Naive thymus-derived CD4-positive, alpha-beta T cell (primary cell): ENCODE results near the gene ZNF559. TPM values are rescaled to one million over a fixed set of nuclear protein-coding genes. Genes with fewer than 3 reads are reported as not detected.
"Not testable (repeated sequence)": the region's sequence is repeated elsewhere in the genome, so short reads cannot be mapped to it uniquely, and the experiment has no call there.

Experiments
- ATAC-seq: fragments of 150-1000 bp; cut with Tn5 transposase; 2 replicates; pipeline ENCODE4 v1.10.0; 2021; ENCODE audit warnings: mild to moderate bottlenecking, moderate library complexity
- CTCF ChIA-PET: fragments of 350-600 bp; sonication (Branson Sonifier 250); formaldehyde crosslinking; loops from one replicate; lab custom pipeline; 2021; ENCODE audit warnings: antibody characterized with exemption; lab: Charles Lee
- POLR2A ChIA-PET: fragments of 350-600 bp; sonication (Branson Sonifier 250); formaldehyde crosslinking; loops from one replicate; lab custom pipeline; 2021; ENCODE audit warnings: antibody characterized with exemption, inconsistent platforms; lab: Charles Lee
- DNase-seq, 9 donors: peaks; one replicate each; pipeline versions ENCODE4 v3.0.0 to v3.0.0-alpha.2; 2020 to 2022; ENCODE audit warnings: mixed read lengths in 1 of 9
- H3K27ac ChIP-seq: one replicate; pipeline ENCODE4 v1.7.0; 2013; ENCODE audit warnings: mild to moderate bottlenecking, low read depth, low read length, moderate library complexity
- H3K27me3 ChIP-seq, 2 donors: one replicate each; pipeline ENCODE4 v1.7.0; 2013; ENCODE audit warnings: low read length in 2 of 2, mild to moderate bottlenecking in 2 of 2, moderate library complexity in 2 of 2; ENCODE audit not compliant: control insufficient read depth in 2 of 2, insufficient read depth in 2 of 2
- H3K36me3 ChIP-seq, 3 experiments: 1 replicate in 2 of 3; 2 replicates in 1 of 3; pipeline ENCODE4 v1.7.0; 2013; ENCODE audit warnings: low read length in 3 of 3, mild to moderate bottlenecking in 3 of 3, moderate library complexity in 1 of 3; ENCODE audit not compliant: insufficient read depth in 3 of 3, control insufficient read depth in 2 of 3
- H3K4me1 ChIP-seq, 2 donors: one replicate each; pipeline ENCODE4 v1.7.0; 2013; ENCODE audit warnings: low read length in 2 of 2, mild to moderate bottlenecking in 2 of 2, moderate library complexity in 1 of 2; ENCODE audit not compliant: control insufficient read depth in 2 of 2, insufficient read depth in 2 of 2
- H3K4me3 ChIP-seq: 2 replicates; pipeline ENCODE4 v1.7.0; 2013; ENCODE audit warnings: mild to moderate bottlenecking, low read length
- H3K9me3 ChIP-seq, 3 experiments: 1 replicate in 2 of 3; 2 replicates in 1 of 3; pipeline ENCODE4 v1.7.0; 2013; ENCODE audit warnings: low read length in 3 of 3; ENCODE audit not compliant: control insufficient read depth in 2 of 3
- H3K27ac Mint-ChIP-seq, 9 donors: one replicate each; pipeline ENCODE4 v1.8.0; 2020 to 2022; ENCODE audit warnings: mixed read lengths in 9 of 9, mild to moderate bottlenecking in 8 of 9, moderate library complexity in 5 of 9, inconsistent platforms in 2 of 9
- H3K27me3 Mint-ChIP-seq, 5 donors: one replicate each; pipeline ENCODE4 v1.8.0; 2021 to 2022; ENCODE audit warnings: mixed read lengths in 5 of 5, mild to moderate bottlenecking in 1 of 5
- H3K36me3 Mint-ChIP-seq, 5 donors: one replicate each; pipeline ENCODE4 v1.8.0; 2020 to 2022; ENCODE audit warnings: mixed read lengths in 5 of 5, mild to moderate bottlenecking in 3 of 5, inconsistent platforms in 1 of 5
- H3K4me1 Mint-ChIP-seq, 7 donors: one replicate each; pipeline ENCODE4 v1.8.0; 2020 to 2022; ENCODE audit warnings: mixed read lengths in 7 of 7, mild to moderate bottlenecking in 3 of 7, inconsistent platforms in 1 of 7
- H3K4me3 Mint-ChIP-seq, 10 donors: one replicate each; pipeline ENCODE4 v1.8.0; 2020 to 2022; ENCODE audit warnings: mild to moderate bottlenecking in 10 of 10, mixed read lengths in 10 of 10, moderate library complexity in 6 of 10, inconsistent platforms in 2 of 10
- H3K9me3 Mint-ChIP-seq, 11 donors: one replicate each; pipeline ENCODE4 v1.8.0; 2020 to 2022; ENCODE audit warnings: mixed read lengths in 11 of 11, mild to moderate bottlenecking in 4 of 11, inconsistent platforms in 1 of 11, moderate library complexity in 1 of 11
- intact Hi-C, 2 donors: fragments of 100-400 bp; cut with micrococcal nuclease; formaldehyde crosslinking; loops; one replicate each; pipeline ENCODE4 v1.15.1; 2023
- polyA plus RNA-seq, 2 donors: library from polyadenylated mRNA; unstranded; fragments of 300-500 nt; fragmentation: Illumina TruSeq; gene quantifications; one replicate each; pipeline ENCODE4 v1.2.3, GENCODE V29; 2021
- total RNA-seq, 6 experiments: library from RNA in 5 of 6; stranded (reverse) in 5 of 6; gene quantifications; 1 replicate in 5 of 6; 2 replicates in 1 of 6; pipeline ENCODE4 v1.2.3 and lab custom pipeline; 2021 to 2026

ZNF559 gene
- 10 to 100 TPM in 4 of 5 experiments, 1 to 10 TPM in 1; 9.1 to 58.2 (median 16.5) TPM for total RNA-seq
- 10 to 100 TPM; 52.2 to 56.2 TPM for polyA plus RNA-seq
- 18.2 reads per million, percentile 48 among the genes with 10 or more reads in this experiment for total RNA-seq (lab: John Stamatoyannopoulos, UW)

GRCh38 chr19:9323919-9324583, at the start of gene ZNF559:
Gene ZNF559, plus strand, starts transcription at chr19:9324179. Its CDS starts 14,371 bp downstream, at chr19:9338550.
- peaks cover 0 to 10% of the 10 kb centered on the region in 2 donors for H3K4me1 ChIP-seq
- CTCF ChIA-PET = interaction anchor here (1.1 to 1.2 kb wide), 2 partner anchors 14 to 119 kb away, joined by 3 read pairs; no protein-coding TSS in a partner anchor
- peaks cover 0 to 20% (median 0%) of the 10 kb centered on the region in 3 experiments for H3K36me3 ChIP-seq
- Mint-ChIP-seq H3K9me3 (peaks cover 0 to 83% (median 50%) of the 10 kb centered on the region in 11 donors), H3K36me3 (peaks cover 7 to 55% (median 47%) of the 10 kb centered on the region in 5 donors), H3K27ac (peak within 1 kb of the TSS; percentile 91 to 97 (median 93)), H3K4me1 (peaks cover 6 to 46% (median 29%) of the 10 kb centered on the region in 7 donors), H3K4me3 (peak within 1 kb of the TSS; percentile 92 to 99 (median 95)), H3K27me3 (peaks cover 0 to 2% (median 0%) of the 10 kb centered on the region in 5 donors)
- POLR2A ChIA-PET = interaction anchor here (0.7 to 2.3 kb wide), 8 partner anchors 10 to 442 kb away, joined by 3 to 35 read pairs (median 3); partner anchors contain the start of genes ZNF266 and ZNF699
- H3K27me3 ChIP-seq = no peaks in the 10 kb centered on the region
- H3K4me3 ChIP-seq = peak within 1 kb of the TSS; percentile 74
- peak within 1 kb of the TSS; percentile 85 for H3K27ac ChIP-seq
- H3K9me3 ChIP-seq = peaks cover 0 to 30% (median 4%) of the 10 kb centered on the region in 3 experiments
- ATAC-seq (peak; percentile 97), DNase-seq (peak; percentile 93 to 99 (median 97))
- intact Hi-C loops = loop anchor here (1.0 to 5.0 kb wide), 10 partner anchors 15 to 492 kb away; partner anchors contain the start of genes ZNF266 (in 2 of the 2), ZNF317 (in 2 of the 2), ZNF699 (in 2 of the 2) and MBD3L1 (in 1 of the 2)

GRCh38 chr19:9283485-9283884, 40.5 kb upstream of the ZNF559 start:
- POLR2A ChIA-PET = interaction anchor here (0.6 kb wide), 1 partner anchor 12 kb away, joined by 4 read pairs; no protein-coding TSS in a partner anchor
- H3K9me3 ChIP-seq = peaks cover 0 to 48% (median 0%) of the 10 kb centered on the region in 3 experiments
- intact Hi-C loops = not testable (repeated sequence)

GRCh38 chr19:9289231-9289884, 34.6 kb upstream of the ZNF559 start:
- H3K27ac ChIP-seq = no peak overlapping the region
- H3K36me3 ChIP-seq = peaks cover 0 to 28% (median 0%) of the 10 kb centered on the region in 3 experiments
- ChIA-PET POLR2A (no interaction called here), CTCF (interaction anchor here (0.5 kb wide), 1 partner anchor 107 kb away, joined by 3 read pairs; no protein-coding TSS in a partner anchor)
- Mint-ChIP-seq H3K9me3 (peaks cover 16 to 88% (median 55%) of the 10 kb centered on the region in 11 donors), H3K27ac (no peak overlapping the region), H3K36me3 (peaks cover 17 to 54% (median 48%) of the 10 kb centered on the region in 5 donors), H3K4me3 (no peak overlapping the region), H3K4me1 (peaks cover 0 to 4% (median 0%) of the 10 kb centered on the region in 7 donors), H3K27me3 (peaks cover 0 to 1% (median 0%) of the 10 kb centered on the region in 5 donors)
- H3K4me1 ChIP-seq = no peaks in the 10 kb centered on the region
- H3K27me3 ChIP-seq = no peaks in the 10 kb centered on the region
- DNase-seq (no peak), ATAC-seq (no peak)
- no peak overlapping the region for H3K4me3 ChIP-seq
- intact Hi-C loops = no loop called here
- H3K9me3 ChIP-seq = peaks cover 0 to 76% (median 18%) of the 10 kb centered on the region in 3 experiments

More at GRCh38 chr19:9283485-9283884, 40.5 kb upstream of the ZNF559 start:
- H3K36me3 ChIP-seq, H3K4me3 ChIP-seq, H3K27ac ChIP-seq, H3K4me1 Mint-ChIP-seq, H3K4me1 ChIP-seq, H3K27me3 ChIP-seq, CTCF ChIA-PET, H3K27ac Mint-ChIP-seq, ATAC-seq: not testable (repeated sequence)
- DNase-seq = peak in 7 of 9 donors; percentile 5 to 45 (median 24)
- Mint-ChIP-seq H3K9me3 (peaks cover 22 to 84% (median 46%) of the 10 kb centered on the region in 11 donors), H3K36me3 (peaks cover 3 to 50% (median 22%) of the 10 kb centered on the region in 5 donors), H3K27me3 (peaks cover 0 to 31% (median 29%) of the 10 kb centered on the region in 5 donors), H3K4me3 (peak overlapping the region in 9 of 10 donors; percentile 46 to 74 (median 57))

- Histone ChIP-seq H3K27ac (no peak overlapping the region), H3K4me1 (no peaks in the 10 kb centered on the region), H3K36me3 (peaks cover 21 to 69% (median 43%) of the 10 kb centered on the region in 3 experiments), H3K4me3 (peak overlapping the region; percentile 1), H3K27me3 (no peaks in the 10 kb centered on the region), H3K9me3 (peaks cover 11 to 89% (median 37%) of the 10 kb centered on the region in 3 experiments)
- ATAC-seq (no peak), DNase-seq (no peak)
- Mint-ChIP-seq H3K4me1 (peaks cover 0 to 4% (median 0%) of the 10 kb centered on the region in 7 donors), H3K27ac (no peak overlapping the region), H3K4me3 (peak overlapping the region in 1 of 10 donors; percentile 13), H3K27me3 (no peaks in the 10 kb centered on the region), H3K9me3 (peaks cover 8 to 100% (median 75%) of the 10 kb centered on the region in 11 donors), H3K36me3 (peaks cover 30 to 88% (median 77%) of the 10 kb centered on the region in 5 donors)
- intact Hi-C loops = no loop called here
- ChIA-PET POLR2A (no interaction called here), CTCF (no interaction called here)
Measured at GRCh38 chr19:9295411-9295849, 28.5 kb upstream of the ZNF559 start.

- Histone ChIP-seq H3K27me3 (no peaks in the 10 kb centered on the region), H3K27ac (no peak overlapping the region), H3K36me3 (peaks cover 30 to 78% (median 52%) of the 10 kb centered on the region in 3 experiments), H3K4me3 (no peak overlapping the region), H3K4me1 (no peaks in the 10 kb centered on the region), H3K9me3 (peaks cover 11 to 94% (median 45%) of the 10 kb centered on the region in 3 experiments)
- intact Hi-C loops = no loop called here
- Mint-ChIP-seq H3K27me3 (no peaks in the 10 kb centered on the region), H3K36me3 (peaks cover 37 to 91% (median 79%) of the 10 kb centered on the region in 5 donors), H3K4me1 (peaks cover 0 to 2% (median 0%) of the 10 kb centered on the region in 7 donors), H3K27ac (no peak overlapping the region), H3K4me3 (no peak overlapping the region), H3K9me3 (peaks cover 10 to 100% (median 78%) of the 10 kb centered on the region in 11 donors)
- POLR2A ChIA-PET = no interaction called here
- CTCF ChIA-PET = no interaction called here
- ATAC-seq (no peak), DNase-seq (no peak)
Measured at GRCh38 chr19:9296336-9296735, 27.6 kb upstream of the ZNF559 start.

GRCh38 chr19:9306443-9306842, 17.5 kb upstream of the ZNF559 start:
- ChIA-PET POLR2A (interaction anchor here (1.8 to 2.5 kb wide), 2 partner anchors 17 to 131 kb away, joined by 4 to 7 read pairs; partner anchors contain the start of gene ZNF559), CTCF (no interaction called here)
- H3K27me3 Mint-ChIP-seq = peaks cover 0 to 2% (median 0%) of the 10 kb centered on the region in 5 donors
- H3K36me3 Mint-ChIP-seq = peaks cover 27 to 58% (median 54%) of the 10 kb centered on the region in 5 donors
- Histone ChIP-seq H3K27ac (no peak overlapping the region), H3K4me3 (no peak overlapping the region), H3K27me3 (no peaks in the 10 kb centered on the region), H3K9me3 (peaks cover 0 to 35% (median 7%) of the 10 kb centered on the region in 3 experiments), H3K36me3 (peaks cover 21 to 54% (median 23%) of the 10 kb centered on the region in 3 experiments), H3K4me1 (peaks cover 6 to 15% of the 10 kb centered on the region in 2 donors)
- peak overlapping the region in 2 of 10 donors; percentile 10 to 64 for H3K4me3 Mint-ChIP-seq
- peaks cover 7 to 69% (median 39%) of the 10 kb centered on the region in 11 donors for H3K9me3 Mint-ChIP-seq
- DNase-seq = no peak
- ATAC-seq = no peak
- peaks cover 4 to 37% (median 24%) of the 10 kb centered on the region in 7 donors for H3K4me1 Mint-ChIP-seq
- H3K27ac Mint-ChIP-seq = no peak overlapping the region
- intact Hi-C loops = loop anchor here in 1 of 2 donors (5.0 kb wide), 2 partner anchors 164 to 276 kb away; partner anchors contain the start of genes ZNF121 and ZNF317
